OCI-LY1 (cell line): ENCODE data around the gene F5.
"Not testable (repeated sequence)": the region's sequence is repeated elsewhere in the genome, so short reads cannot be mapped to it uniquely, and the experiment has no call there.

Experiments used
- H2AFZ ChIP-seq: fragments of 200-600 bp; sonication (generic), shearing (Covaris generic); 2 replicates; pipeline ENCODE4 v1.6.0; 2014; ENCODE audit warnings: antibody characterized with exemption, mild to moderate bottlenecking, low read length
- H3F3A ChIP-seq: fragments of 200-600 bp; sonication (generic), shearing (Covaris generic); 2 replicates; pipeline ENCODE4 v1.6.0; 2014; ENCODE audit warnings: mild to moderate bottlenecking, antibody characterized with exemption, low read length, moderate library complexity; ENCODE audit not compliant: insufficient read depth
- H3K27ac ChIP-seq: fragments of 200-600 bp; sonication (generic); 2 replicates; pipeline ENCODE4 v1.5.1; 2014; ENCODE audit warnings: low read length, mixed run types, mild to moderate bottlenecking, low read depth; ENCODE audit not compliant: poor library complexity, severe bottlenecking
- H3K27me3 ChIP-seq: fragments of 200-600 bp; sonication (generic); 2 replicates; pipeline ENCODE4 v1.6.0; 2014; ENCODE audit warnings: antibody characterized with exemption, mild to moderate bottlenecking, low read length, moderate library complexity; ENCODE audit not compliant: insufficient read depth
- H3K36me3 ChIP-seq: fragments of 200-600 bp; sonication (generic); 2 replicates; pipeline ENCODE4 v1.6.1; 2014; ENCODE audit warnings: mild to moderate bottlenecking, antibody characterized with exemption, low read length, moderate library complexity, mixed read lengths; ENCODE audit not compliant: insufficient read depth
- H3K4me1 ChIP-seq: fragments of 200-600 bp; sonication (generic); 2 replicates; pipeline ENCODE4 v1.5.1; 2014; ENCODE audit warnings: mild to moderate bottlenecking, low read length, moderate library complexity; ENCODE audit not compliant: insufficient read depth, severe bottlenecking
- H3K4me2 ChIP-seq: fragments of 200-600 bp; sonication (generic), shearing (Covaris generic); 2 replicates; pipeline ENCODE4 v1.6.1; 2014; ENCODE audit warnings: low read length
- H3K4me3 ChIP-seq: fragments of 200-600 bp; sonication (generic); 2 replicates; pipeline ENCODE4 v1.5.1; 2014; ENCODE audit warnings: low read length, low read depth, mild to moderate bottlenecking, mixed read lengths; ENCODE audit not compliant: poor library complexity, severe bottlenecking
- H3K79me2 ChIP-seq: fragments of 200-600 bp; shearing (Covaris generic); 2 replicates; pipeline ENCODE4 v1.6.1; 2016; ENCODE audit warnings: mixed run types, low read length, mixed read lengths; ENCODE audit not compliant: insufficient read depth
- H3K9ac ChIP-seq: fragments of 200-600 bp; sonication (generic), shearing (Covaris generic); 2 replicates; pipeline ENCODE4 v1.6.1; 2014; ENCODE audit warnings: mild to moderate bottlenecking, low read length, mixed read lengths
- H3K9me2 ChIP-seq: fragments of 200-600 bp; sonication (generic), shearing (Covaris generic); 2 replicates; pipeline ENCODE4 v1.6.1; 2014; ENCODE audit warnings: low read depth, mild to moderate bottlenecking, low read length, mixed read lengths
- H3K9me3 ChIP-seq: fragments of 200-600 bp; shearing (Covaris generic); 2 replicates; pipeline ENCODE4 v1.6.1; 2014; ENCODE audit warnings: low read length, mixed read lengths
- H4K20me1 ChIP-seq: fragments of 200-600 bp; sonication (generic), shearing (Covaris generic); 2 replicates; pipeline ENCODE4 v1.6.0; 2016; ENCODE audit warnings: mild to moderate bottlenecking, low read length; ENCODE audit not compliant: insufficient read depth
- CTCF ChIP-seq: fragments of 200-600 bp; sonication (generic), shearing (Covaris generic); IDR thresholded peaks from 2 replicates; pipeline ENCODE4 v1.5.1; 2017; ENCODE audit warnings: mild to moderate bottlenecking, antibody characterized with exemption, low read length, moderate library complexity, mixed read lengths
- EZH2 ChIP-seq: fragments of 200-600 bp; sonication (generic), shearing (Covaris generic); IDR thresholded peaks from 2 replicates; pipeline ENCODE4 v1.8.0; 2017; ENCODE audit warnings: borderline replicate concordance, mixed run types, mild to moderate bottlenecking, antibody characterized with exemption, low read length, moderate library complexity, mixed read lengths

Gene F5

GRCh38 chr1:169507413-169507812, 78.9 kb downstream of the F5 start:
- H4K20me1 ChIP-seq: no peaks in the 10 kb centered on the region
- no peaks in the 10 kb centered on the region for H3K79me2 ChIP-seq
- no peak overlapping the region for H3K4me2 ChIP-seq
- H3K9me3 ChIP-seq: no peaks in the 10 kb centered on the region
- H3K27me3 ChIP-seq: peaks cover 5% of the 10 kb centered on the region; the same call in 1 of the 2 replicates
- H3K4me1 ChIP-seq: no peaks in the 10 kb centered on the region
- H3K27ac ChIP-seq: no peak overlapping the region
- H2AFZ ChIP-seq: no peak overlapping the region
- no peaks in the 10 kb centered on the region for H3F3A ChIP-seq
- no peaks in the 10 kb centered on the region for H3K36me3 ChIP-seq
- H3K9me2 ChIP-seq: no peaks in the 10 kb centered on the region
- TF ChIP-seq EZH2: no peak
- TF ChIP-seq CTCF: no peak
- no peak overlapping the region for H3K4me3 ChIP-seq
- H3K9ac ChIP-seq: no peak overlapping the region

- H3F3A ChIP-seq, H3K4me3 ChIP-seq, H3K9me2 ChIP-seq, H2AFZ ChIP-seq, H3K9me3 ChIP-seq, H3K4me1 ChIP-seq, H3K27ac ChIP-seq, H3K4me2 ChIP-seq, H3K36me3 ChIP-seq, H3K79me2 ChIP-seq, H3K9ac ChIP-seq, H4K20me1 ChIP-seq, H3K27me3 ChIP-seq: not testable (repeated sequence)
These were observed 82.7 kb downstream of the F5 start for GRCh38 chr1:169503601-169504000.

GRCh38 chr1:169499807-169500206, 86.5 kb downstream of the F5 start:
- H3F3A ChIP-seq: no peaks in the 10 kb centered on the region
- TF ChIP-seq CTCF: no peak
- TF ChIP-seq EZH2: no peak
- H3K27me3 ChIP-seq: 0 out of 2 replicates have a peak, but pooled peaks cover 4% of the 10 kb centered on the region
- no peak overlapping the region for H3K4me3 ChIP-seq
- no peaks in the 10 kb centered on the region for H3K9me2 ChIP-seq
- no peaks in the 10 kb centered on the region for H3K36me3 ChIP-seq
- H3K27ac ChIP-seq: no peak overlapping the region
- no peak overlapping the region for H3K4me2 ChIP-seq
- H3K4me1 ChIP-seq: no peaks in the 10 kb centered on the region
- H3K9me3 ChIP-seq: no peaks in the 10 kb centered on the region
- no peak overlapping the region for H3K9ac ChIP-seq
- H4K20me1 ChIP-seq: no peaks in the 10 kb centered on the region
- H3K79me2 ChIP-seq: no peaks in the 10 kb centered on the region
- no peak overlapping the region for H2AFZ ChIP-seq

- Histone ChIP-seq H3K4me1 (no peaks in the 10 kb centered on the region), H2AFZ (no peak overlapping the region), H3K4me2 (no peak overlapping the region), H3K27ac (no peak overlapping the region), H3K36me3 (no peaks in the 10 kb centered on the region), H3K9ac (no peak overlapping the region), H3K9me2 (no peaks in the 10 kb centered on the region), H3F3A (no peaks in the 10 kb centered on the region), H3K79me2 (no peaks in the 10 kb centered on the region), H3K9me3 (no peaks in the 10 kb centered on the region), H4K20me1 (no peaks in the 10 kb centered on the region), H3K27me3 (0 out of 2 replicates have a peak, but pooled peaks cover 4% of the 10 kb centered on the region), H3K4me3 (no peak overlapping the region)
- TF ChIP-seq CTCF (no peak), EZH2 (no peak)
These were observed 89.0 kb downstream of the F5 start for GRCh38 chr1:169497317-169497716.
